AG10803 (cell line): ENCODE measurements around the gene MEGF6.

Experiments
- DNase-seq: peaks from one replicate; pipeline ENCODE4 v3.0.0; 2010; ENCODE audit warnings: low read depth
- H3K4me3 ChIP-seq: 2 replicates; pipeline ENCODE4 v1.5.1; 2011; ENCODE audit warnings: mild to moderate bottlenecking, low read length, control low read depth
- CTCF ChIP-seq: conservative IDR thresholded peaks from 2 replicates; pipeline ENCODE4 v1.5.1; 2011; ENCODE audit warnings: mild to moderate bottlenecking, low read length, control low read depth, inconsistent platforms

The MEGF6 gene

GRCh38 chr1:3556336-3556735 lies 55.0 kb downstream of the MEGF6 start:
- TF ChIP-seq CTCF = no peak
- H3K4me3 ChIP-seq = no peak overlapping the region
- no peak for DNase-seq

DNA sequence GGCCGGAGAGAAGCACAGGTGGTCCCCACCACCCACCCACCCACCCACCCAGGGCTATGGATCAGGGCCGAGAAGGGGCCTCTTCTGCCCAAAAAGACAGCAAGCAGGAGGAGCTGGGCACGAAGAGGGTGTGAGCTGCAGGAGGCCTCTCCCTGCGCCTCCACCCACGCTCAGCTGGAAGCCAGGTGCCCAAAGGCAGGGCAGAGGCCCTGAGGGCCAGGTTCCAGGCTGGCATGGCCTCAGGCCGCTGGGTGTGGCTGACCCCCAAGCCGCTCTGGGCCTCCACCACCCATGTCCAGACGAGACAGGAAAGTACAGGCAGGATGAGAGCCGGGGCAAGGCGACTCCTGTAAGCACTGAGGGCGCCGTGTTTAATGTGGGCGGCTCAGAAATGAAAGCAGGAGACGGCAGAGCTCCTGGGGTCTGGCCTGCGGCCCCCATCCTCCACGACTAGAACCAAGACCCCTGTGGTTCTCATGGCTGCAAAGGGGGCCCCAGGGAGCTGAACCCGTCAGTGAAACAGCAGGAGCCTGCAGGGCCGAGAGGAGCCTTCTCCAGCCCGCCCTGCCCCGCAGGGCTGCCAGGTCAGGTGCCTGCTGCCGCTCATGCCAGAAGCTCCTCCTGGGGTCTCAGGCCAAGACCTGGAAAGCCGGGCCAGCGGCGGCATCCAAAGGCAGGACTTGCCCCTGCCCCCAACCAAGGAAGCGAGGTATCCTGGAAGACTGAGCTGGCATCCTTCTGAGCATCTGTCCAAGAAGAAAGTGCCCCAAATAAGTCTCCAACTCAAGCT lies 56.0 kb downstream of the MEGF6 start:
- no peak overlapping the region for H3K4me3 ChIP-seq
- DNase-seq = no peak
- TF ChIP-seq CTCF = no peak

DNA sequence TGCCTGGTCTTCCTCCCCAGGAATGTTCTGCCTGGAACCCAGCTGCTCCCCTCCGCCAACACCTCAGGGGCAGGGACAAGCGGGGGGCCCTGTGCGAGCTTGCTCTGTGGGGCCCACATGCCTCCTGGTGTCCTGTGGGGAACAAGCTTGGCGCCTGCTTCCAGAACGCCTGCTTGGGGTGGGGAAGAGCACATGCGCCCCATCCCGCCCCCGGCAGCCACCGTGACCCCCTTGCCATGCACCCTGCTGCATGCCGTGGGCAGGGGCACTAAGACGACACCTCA lies 57.4 kb downstream of the MEGF6 start:
- no peak overlapping the region for H3K4me3 ChIP-seq
- no peak for DNase-seq
- no peak for TF ChIP-seq CTCF

DNA sequence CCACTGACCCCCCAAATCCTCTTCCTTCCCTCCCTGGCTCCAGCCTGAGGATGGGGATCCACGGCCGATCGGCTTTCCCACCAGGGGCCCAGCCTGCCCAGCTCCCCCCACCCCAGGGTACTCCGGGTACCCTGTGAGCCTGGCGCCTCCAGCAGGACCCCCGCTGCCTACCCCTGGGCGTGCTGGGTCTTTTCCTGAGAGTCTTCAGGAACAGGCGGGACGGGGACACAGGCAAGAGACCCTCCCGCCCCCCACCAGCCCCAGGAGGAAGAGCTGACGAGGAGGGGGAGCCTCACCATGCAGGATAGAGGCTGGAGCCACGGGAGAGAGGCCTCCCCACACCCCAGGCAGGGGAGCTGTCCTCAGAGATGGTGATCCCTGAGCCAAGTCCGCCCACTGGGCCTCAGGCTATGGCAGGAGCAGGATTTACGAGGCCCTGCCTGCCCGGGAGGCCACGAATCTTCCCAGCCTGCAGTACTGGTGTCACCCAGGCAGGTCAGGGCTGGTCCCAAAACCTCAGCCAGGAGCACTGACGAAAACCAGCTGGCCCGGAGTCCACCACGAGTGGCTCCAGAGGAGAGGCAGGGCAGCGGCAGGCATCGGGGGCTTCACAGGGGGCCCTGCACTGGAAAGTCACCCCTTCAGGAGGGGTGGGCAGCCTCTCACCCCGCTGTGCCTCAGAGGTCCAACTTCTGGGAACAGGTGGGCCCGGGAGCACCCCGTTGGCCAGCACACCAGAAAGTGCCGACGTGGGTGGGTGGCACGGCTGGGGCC lies 58.0 kb downstream of the MEGF6 start:
- no peak for TF ChIP-seq CTCF
- peak; percentile 65 for DNase-seq
- H3K4me3 ChIP-seq = no peak overlapping the region

- no peak for DNase-seq
- no peak for TF ChIP-seq CTCF
- no peak overlapping the region for H3K4me3 ChIP-seq
Observed at GRCh38 chr1:3552751-3553150, 58.6 kb downstream of the MEGF6 start.

- TF ChIP-seq CTCF = no peak
- H3K4me3 ChIP-seq = no peak overlapping the region
- DNase-seq = no peak
Observed at GRCh38 chr1:3552176-3552575, 59.1 kb downstream of the MEGF6 start.

- TF ChIP-seq CTCF = no peak; the same call in 1 of the 2 replicates
- DNase-seq = no peak
- H3K4me3 ChIP-seq = no peak overlapping the region
Observed at GRCh38 chr1:3551711-3552110, 59.6 kb downstream of the MEGF6 start.
